ENCODE measurements around the gene RNASE11. TPM values are rescaled to one million over a fixed set of nuclear protein-coding genes. Genes with fewer than 3 reads are reported as not detected.

RNASE11 gene
- total RNA-seq, 1 experiment from 2014 or later, result not detected

- Histone ChIP-seq H3K79me1 (ENCODE audit: insufficient read depth, low read depth, low read length, poor library complexity, severe bottlenecking) (no peaks in the 10 kb centered on the region), H2BK120ac (ENCODE audit: low read depth, low read length, poor library complexity, severe bottlenecking) (no peak overlapping the region), H3K56ac (ENCODE audit: insufficient read length, low read depth, low read length) (no peak overlapping the region), H3K23ac (ENCODE audit: insufficient read length, low read depth, low read length) (no peak overlapping the region), H2BK15ac (ENCODE audit: low read depth, low read length) (no peak overlapping the region), H3K4me2 (ENCODE audit: insufficient read depth, insufficient read length, low read length) (peak overlapping the region; percentile 98), H2AFZ (ENCODE audit: low read length) (no peak overlapping the region), H3K27ac (ENCODE audit: insufficient read length, low read depth, low read length) (no peak overlapping the region), H2AK5ac (ENCODE audit: insufficient read length, low read length) (no peak overlapping the region), H2BK12ac (ENCODE audit: insufficient read length, low read depth, low read length) (no peak overlapping the region), H3K4ac (ENCODE audit: low read depth, low read length) (no peak overlapping the region), H4K91ac (ENCODE audit: insufficient read length, low read depth, low read length) (no peak overlapping the region), H3K18ac (ENCODE audit: insufficient read length, low read depth, low read length) (no peak overlapping the region), H3K27me3 (ENCODE audit: insufficient read depth, low read length) (peaks cover 8% of the 10 kb centered on the region; the same call in 1 of the 2 replicates), H3K9ac (ENCODE audit: extremely low read depth, insufficient read length, low read length) (no peak overlapping the region), H3K9me3 (ENCODE audit: control insufficient read depth, low read depth, low read length) (no peaks in the 10 kb centered on the region), H2BK20ac (ENCODE audit: low read depth, low read length, poor library complexity, severe bottlenecking) (no peak overlapping the region), H4K5ac (ENCODE audit: insufficient read length, low read depth, low read length) (no peak overlapping the region), H3K4me1 (ENCODE audit: insufficient read depth, low read length) (no peaks in the 10 kb centered on the region), H3K14ac (ENCODE audit: insufficient read depth, low read length) (no peak overlapping the region), H3K23me2 (ENCODE audit: insufficient read length, low read depth, low read length, poor library complexity, severe bottlenecking) (peaks cover 41% of the 10 kb centered on the region), H2BK5ac (ENCODE audit: insufficient read length, low read length) (no peak overlapping the region), H4K20me1 (ENCODE audit: control insufficient read depth, insufficient read depth, insufficient read length) (no peaks in the 10 kb centered on the region), H4K8ac (replicated peaks; ENCODE audit: insufficient read length, low read depth, low read length) (no peak overlapping the region), H3K79me2 (ENCODE audit: insufficient read depth, low read length) (no peaks in the 10 kb centered on the region), H3T11ph (ENCODE audit: low read length) (no peak overlapping the region)
- Mint-ChIP-seq H3K9me3 (peaks cover 0 to 7% of the 10 kb centered on the region in 2 experiments; a peak in 2 of 5 replicates), H3K27ac (no peak overlapping the region), H3K36me3 (ENCODE audit: insufficient read depth in 1 of 3, low read depth in 3 of 3) (peaks cover 0 to 2% (median 0%) of the 10 kb centered on the region in 3 experiments; a peak in 1 of 7 replicates), H3K4me3 (peak overlapping the region; percentile 58 to 94), H3K27me3 (ENCODE audit: low read depth) (peaks cover 60% of the 10 kb centered on the region), H3K4me1 (peaks cover 34 to 35% of the 10 kb centered on the region in 2 experiments)
- TF ChIP-seq, protein P1, sequence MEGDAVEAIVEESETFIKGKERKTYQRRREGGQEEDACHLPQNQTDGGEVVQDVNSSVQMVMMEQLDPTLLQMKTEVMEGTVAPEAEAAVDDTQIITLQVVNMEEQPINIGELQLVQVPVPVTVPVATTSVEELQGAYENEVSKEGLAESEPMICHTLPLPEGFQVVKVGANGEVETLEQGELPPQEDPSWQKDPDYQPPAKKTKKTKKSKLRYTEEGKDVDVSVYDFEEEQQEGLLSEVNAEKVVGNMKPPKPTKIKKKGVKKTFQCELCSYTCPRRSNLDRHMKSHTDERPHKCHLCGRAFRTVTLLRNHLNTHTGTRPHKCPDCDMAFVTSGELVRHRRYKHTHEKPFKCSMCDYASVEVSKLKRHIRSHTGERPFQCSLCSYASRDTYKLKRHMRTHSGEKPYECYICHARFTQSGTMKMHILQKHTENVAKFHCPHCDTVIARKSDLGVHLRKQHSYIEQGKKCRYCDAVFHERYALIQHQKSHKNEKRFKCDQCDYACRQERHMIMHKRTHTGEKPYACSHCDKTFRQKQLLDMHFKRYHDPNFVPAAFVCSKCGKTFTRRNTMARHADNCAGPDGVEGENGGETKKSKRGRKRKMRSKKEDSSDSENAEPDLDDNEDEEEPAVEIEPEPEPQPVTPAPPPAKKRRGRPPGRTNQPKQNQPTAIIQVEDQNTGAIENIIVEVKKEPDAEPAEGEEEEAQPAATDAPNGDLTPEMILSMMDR (conservative IDR thresholded peaks at IDR 0.05), result no peak
- no CpG with 5 or more reads among the region's 10 CpGs for WGBS (ENCODE audit: extremely low coverage, insufficient read length, low lambda C conversion rate)
- no peak for DNase-seq
These were observed 40.5 kb upstream of the RNASE11 start for GRCh38 chr14:20628063-20628854.
